Measurements from ENCODE around the gene RPSA. TPM values are rescaled to one million over a fixed set of nuclear protein-coding genes. Genes with fewer than 3 reads are reported as not detected.
A peak's percentile ranks its signal among the peaks of the same experiment; 100 is the strongest.
"Not testable (repeated sequence)": the region's sequence is repeated elsewhere in the genome, so short reads cannot be mapped to it uniquely, and the experiment has no call there.

RPSA gene
- total RNA-seq, 4 donors from 2014 or later, result 637 to 1,292 (median 907) TPM

DNA sequence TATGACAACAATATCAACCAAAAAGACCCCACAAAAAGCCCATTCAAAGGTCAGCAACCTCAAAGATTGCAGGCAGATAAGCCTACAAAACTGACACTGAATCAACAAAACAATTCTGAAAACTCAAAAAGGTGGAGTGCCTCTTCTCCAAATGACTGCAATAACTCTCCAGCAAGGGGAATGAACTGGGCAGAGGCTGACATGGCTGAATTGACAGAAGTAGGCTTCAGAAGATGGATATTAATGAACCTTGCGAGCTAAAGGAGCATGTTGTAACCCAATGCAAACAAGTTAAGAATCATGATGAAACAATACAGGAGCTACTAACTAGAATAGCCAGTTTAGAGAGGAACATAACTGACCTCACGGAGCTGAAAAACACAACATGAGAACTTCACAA is 43.7 kb upstream of the RPSA start:
- no peaks in the 10 kb centered on the region for H3K4me1 ChIP-seq
- ATAC-seq, result no peak
- TF ChIP-seq EP300 (IDR thresholded peaks at IDR 0.05) (no peak), POLR2AphosphoS5 (IDR thresholded peaks at IDR 0.05) (no peak), POLR2A (IDR thresholded peaks at IDR 0.05) (no peak)
- TF ChIP-seq, protein P1, sequence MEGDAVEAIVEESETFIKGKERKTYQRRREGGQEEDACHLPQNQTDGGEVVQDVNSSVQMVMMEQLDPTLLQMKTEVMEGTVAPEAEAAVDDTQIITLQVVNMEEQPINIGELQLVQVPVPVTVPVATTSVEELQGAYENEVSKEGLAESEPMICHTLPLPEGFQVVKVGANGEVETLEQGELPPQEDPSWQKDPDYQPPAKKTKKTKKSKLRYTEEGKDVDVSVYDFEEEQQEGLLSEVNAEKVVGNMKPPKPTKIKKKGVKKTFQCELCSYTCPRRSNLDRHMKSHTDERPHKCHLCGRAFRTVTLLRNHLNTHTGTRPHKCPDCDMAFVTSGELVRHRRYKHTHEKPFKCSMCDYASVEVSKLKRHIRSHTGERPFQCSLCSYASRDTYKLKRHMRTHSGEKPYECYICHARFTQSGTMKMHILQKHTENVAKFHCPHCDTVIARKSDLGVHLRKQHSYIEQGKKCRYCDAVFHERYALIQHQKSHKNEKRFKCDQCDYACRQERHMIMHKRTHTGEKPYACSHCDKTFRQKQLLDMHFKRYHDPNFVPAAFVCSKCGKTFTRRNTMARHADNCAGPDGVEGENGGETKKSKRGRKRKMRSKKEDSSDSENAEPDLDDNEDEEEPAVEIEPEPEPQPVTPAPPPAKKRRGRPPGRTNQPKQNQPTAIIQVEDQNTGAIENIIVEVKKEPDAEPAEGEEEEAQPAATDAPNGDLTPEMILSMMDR (IDR thresholded peaks at IDR 0.05), result no peak
- H3K27me3 ChIP-seq, result no peaks in the 10 kb centered on the region
- H3K36me3 ChIP-seq, result no peaks in the 10 kb centered on the region
- H3K4me3 ChIP-seq, result no peak overlapping the region
- H3K9me3 ChIP-seq, result peaks cover 0 to 6% (median 0%) of the 10 kb centered on the region in 3 donors
- no peak overlapping the region for H3K27ac ChIP-seq
- 73 to 75% methylated on average over 2 of the region's 2 CpGs for WGBS, 2 donors (ENCODE audit: low coverage in 1 of 2)

DNA sequence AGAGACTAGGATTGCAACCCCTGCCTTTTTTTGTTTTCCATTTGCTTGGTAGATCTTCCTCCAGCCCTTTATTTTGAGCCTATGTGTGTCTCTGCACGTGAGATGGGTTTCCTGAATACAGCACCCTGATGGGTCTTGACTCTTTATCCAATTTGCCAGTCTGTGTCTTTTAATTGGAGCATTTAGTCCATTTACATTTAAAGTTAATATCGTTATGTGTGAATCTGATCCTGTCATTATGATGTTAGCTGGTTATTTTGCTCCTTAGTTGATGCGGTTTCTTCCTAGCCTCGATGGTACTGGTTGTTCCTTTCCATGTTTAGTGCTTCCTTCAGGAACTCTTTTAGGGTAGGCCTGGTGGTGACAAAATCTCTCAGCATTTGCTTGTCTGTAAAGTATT is 36.1 kb upstream of the RPSA start:
- H3K27me3 ChIP-seq, H3K9me3 ChIP-seq: not testable (repeated sequence)
- 80 to 83% methylated on average over 1 to 4 of the region's 4 CpGs for WGBS, 2 donors (ENCODE audit: low coverage in 1 of 2)

DNA sequence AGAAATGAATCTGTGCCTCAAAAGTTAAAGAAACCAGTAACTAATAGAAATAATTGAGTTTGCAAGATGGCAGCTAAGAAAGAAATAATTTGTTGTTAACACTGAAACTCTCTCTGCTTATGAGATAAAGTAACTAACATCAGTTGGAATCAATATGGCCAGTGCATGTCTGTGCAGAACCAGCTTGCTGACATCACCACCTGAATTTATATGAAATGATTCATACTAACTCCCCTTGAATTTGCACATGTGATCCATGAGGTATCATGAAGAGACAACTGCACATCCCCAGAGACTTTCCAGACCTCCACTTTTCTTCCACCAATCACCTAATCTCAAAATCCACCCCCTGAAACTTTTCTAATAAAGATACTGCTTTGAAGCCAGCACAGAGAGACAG is 33.7 kb upstream of the RPSA start:
- no peak for ATAC-seq
- Histone ChIP-seq H3K9me3 (no peaks in the 10 kb centered on the region), H3K27me3 (no peaks in the 10 kb centered on the region), H3K36me3 (no peaks in the 10 kb centered on the region), H3K4me1 (no peaks in the 10 kb centered on the region), H3K27ac (no peak overlapping the region), H3K4me3 (no peak overlapping the region)
- TF ChIP-seq POLR2A (IDR thresholded peaks at IDR 0.05) (no peak), POLR2AphosphoS5 (IDR thresholded peaks at IDR 0.05) (no peak), EP300 (IDR thresholded peaks at IDR 0.05) (no peak)
- TF ChIP-seq, protein P1 (IDR thresholded peaks at IDR 0.05), result no peak

More for the DNA sequence above, 36.1 kb upstream of the RPSA start:
- H3K4me1 ChIP-seq, H3K36me3 ChIP-seq, H3K27ac ChIP-seq, ATAC-seq, H3K4me3 ChIP-seq: not testable (repeated sequence)

DNA sequence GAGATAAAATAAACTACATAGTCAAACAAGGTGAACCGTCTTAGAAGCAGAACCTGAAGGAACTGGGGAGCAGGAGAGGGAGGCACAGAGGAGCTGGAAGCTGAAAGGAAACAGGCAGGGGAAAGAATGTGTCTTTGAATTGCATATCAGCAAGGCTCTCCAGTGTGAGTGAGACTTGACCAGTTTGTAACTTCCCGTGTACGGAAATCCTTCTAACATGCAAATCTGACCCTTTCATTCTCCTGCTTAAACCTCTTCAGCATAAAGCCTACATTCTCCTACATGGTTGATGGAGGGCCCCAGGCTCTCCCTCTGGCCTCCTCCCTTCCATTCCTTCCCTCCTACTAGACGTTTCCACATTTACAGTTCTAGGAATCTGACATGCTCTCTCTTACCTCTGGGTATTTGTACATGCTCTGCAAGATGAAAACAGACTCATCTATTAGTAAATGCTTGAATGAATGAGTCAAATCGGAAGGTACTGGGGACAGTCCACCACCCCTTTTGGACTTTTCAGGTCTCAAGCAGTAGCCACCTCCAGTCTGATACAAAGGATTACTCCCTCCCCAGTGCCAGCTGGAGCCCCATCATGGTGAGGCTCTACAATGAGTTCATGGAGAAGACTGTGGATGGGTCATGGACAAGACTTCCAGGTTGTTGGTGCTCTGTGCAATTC is 29.4 kb upstream of the RPSA start:
- no peaks in the 10 kb centered on the region for H3K9me3 ChIP-seq
- no peaks in the 10 kb centered on the region for H3K36me3 ChIP-seq
- WGBS, 2 donors (ENCODE audit: low coverage in 1 of 2), result 40 to 61% methylated on average over 4 to 5 of the region's 5 CpGs

DNA sequence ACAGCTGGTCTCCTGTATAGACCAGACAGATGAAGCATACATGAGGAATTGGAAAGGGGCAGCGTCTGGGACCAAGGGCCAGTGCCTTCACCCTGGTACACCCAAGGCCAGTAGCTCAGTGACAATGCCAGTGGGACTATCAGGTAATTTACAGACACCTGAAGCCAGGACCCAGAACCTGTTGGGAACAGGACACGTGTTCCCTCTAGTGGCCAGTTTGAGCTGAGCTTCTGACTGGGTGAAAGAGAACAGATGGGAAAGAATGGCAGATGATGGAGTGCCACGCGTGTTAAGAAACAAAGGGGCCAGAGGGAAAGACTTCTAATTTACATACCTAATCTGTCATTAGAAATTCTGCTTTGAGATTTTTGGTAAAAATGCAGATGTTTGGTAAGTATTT is 28.4 kb upstream of the RPSA start:
- H3K4me1 ChIP-seq, result peaks cover 0 to 8% (median 0%) of the 10 kb centered on the region in 3 donors
- TF ChIP-seq EP300 (IDR thresholded peaks at IDR 0.05) (no peak), POLR2A (IDR thresholded peaks at IDR 0.05) (no peak), POLR2AphosphoS5 (IDR thresholded peaks at IDR 0.05) (no peak)
- TF ChIP-seq, protein P1 (IDR thresholded peaks at IDR 0.05), result peak in 2 of 4 experiments; percentile 8 to 39
- WGBS, 2 donors (ENCODE audit: low coverage in 1 of 2), result 25 to 40% methylated on average over 2 to 4 of the region's 4 CpGs
- no peak overlapping the region for H3K4me3 ChIP-seq
- no peak overlapping the region for H3K27ac ChIP-seq
- no peak for ATAC-seq
- no peaks in the 10 kb centered on the region for H3K36me3 ChIP-seq
- H3K9me3 ChIP-seq, result no peaks in the 10 kb centered on the region
- no peaks in the 10 kb centered on the region for H3K27me3 ChIP-seq

More for the DNA sequence above, 29.4 kb upstream of the RPSA start:
- no peaks in the 10 kb centered on the region for H3K4me1 ChIP-seq
- H3K4me3 ChIP-seq, result no peak overlapping the region
- ATAC-seq, result no peak
- TF ChIP-seq POLR2AphosphoS5 (IDR thresholded peaks at IDR 0.05) (no peak), POLR2A (IDR thresholded peaks at IDR 0.05) (no peak), EP300 (IDR thresholded peaks at IDR 0.05) (no peak)
- TF ChIP-seq, protein P1 (IDR thresholded peaks at IDR 0.05), result no peak
- no peak overlapping the region for H3K27ac ChIP-seq
- no peaks in the 10 kb centered on the region for H3K27me3 ChIP-seq

Measured in gastroesophageal sphincter (tissue), 4 donors.